ENCODE results near the gene ZFP37.

Gene ZFP37

DNA sequence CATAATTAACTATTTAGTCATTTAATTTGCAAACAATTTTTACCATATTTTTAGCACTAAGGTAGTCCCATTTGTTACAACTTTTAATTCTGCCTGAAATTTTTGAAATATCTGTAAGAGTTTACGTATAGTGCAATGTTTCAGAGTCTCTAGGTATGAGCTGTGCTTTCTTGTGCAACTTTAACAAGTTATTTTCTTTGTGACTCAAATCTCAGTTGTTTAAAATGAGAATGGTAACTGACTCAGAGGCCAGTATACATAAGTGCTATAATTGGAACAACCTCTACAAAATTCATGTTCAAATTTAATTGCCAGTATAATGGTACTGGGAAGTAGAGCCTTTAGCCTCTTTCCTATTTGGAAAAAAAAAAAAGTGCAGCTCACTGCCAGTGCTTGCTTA is 30.3 kb downstream of the ZFP37 start:
- H3K4me1 ChIP-seq (ENCODE audit: insufficient read depth, low read length) = no peaks in the 10 kb centered on the region
- H3K4me3 ChIP-seq (ENCODE audit: low read length) = no peak overlapping the region
- H3K9me3 ChIP-seq (ENCODE audit: low read length) = peaks cover 8% of the 10 kb centered on the region
- no peaks in the 10 kb centered on the region for H3K27me3 ChIP-seq (ENCODE audit: insufficient read depth, low read length)
- H2AFZ ChIP-seq (ENCODE audit: low read depth, low read length) = no peak overlapping the region
- no peaks in the 10 kb centered on the region for H3K36me3 ChIP-seq (ENCODE audit: insufficient read depth, low read length)

GRCh38 chr9:113018247-113018646 is 38.3 kb downstream of the ZFP37 start:
- H3K4me1 ChIP-seq (ENCODE audit: insufficient read depth, low read length) = no peaks in the 10 kb centered on the region
- H3K36me3 ChIP-seq (ENCODE audit: insufficient read depth, low read length) = no peaks in the 10 kb centered on the region
- no peak overlapping the region for H2AFZ ChIP-seq (ENCODE audit: low read depth, low read length)
- peaks cover 2% of the 10 kb centered on the region for H3K9me3 ChIP-seq (ENCODE audit: low read length)
- H3K4me3 ChIP-seq (ENCODE audit: low read length) = no peak overlapping the region
- no peaks in the 10 kb centered on the region for H3K27me3 ChIP-seq (ENCODE audit: insufficient read depth, low read length)

DNA sequence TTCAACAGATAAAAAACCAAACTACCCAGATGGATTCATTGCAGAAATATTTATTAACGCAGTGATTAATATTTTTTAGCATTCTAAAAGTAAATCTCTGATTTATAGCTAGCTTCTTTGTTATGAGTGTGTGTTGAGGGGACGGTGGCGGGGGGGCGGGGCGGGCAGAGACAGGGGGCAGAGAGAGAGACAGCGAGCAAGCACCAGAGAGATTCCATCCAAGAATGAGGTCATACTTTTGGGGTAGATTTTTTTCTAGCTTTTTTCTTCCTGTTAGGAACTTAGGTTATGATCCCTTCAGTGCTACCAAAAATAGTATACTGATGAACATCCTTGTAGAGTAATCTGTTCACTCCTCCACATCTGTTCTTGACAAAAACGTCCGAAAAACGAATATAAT is 44.0 kb downstream of the ZFP37 start:
- peak overlapping the region; percentile 50 for H3K4me3 ChIP-seq (ENCODE audit: low read length)

DNA sequence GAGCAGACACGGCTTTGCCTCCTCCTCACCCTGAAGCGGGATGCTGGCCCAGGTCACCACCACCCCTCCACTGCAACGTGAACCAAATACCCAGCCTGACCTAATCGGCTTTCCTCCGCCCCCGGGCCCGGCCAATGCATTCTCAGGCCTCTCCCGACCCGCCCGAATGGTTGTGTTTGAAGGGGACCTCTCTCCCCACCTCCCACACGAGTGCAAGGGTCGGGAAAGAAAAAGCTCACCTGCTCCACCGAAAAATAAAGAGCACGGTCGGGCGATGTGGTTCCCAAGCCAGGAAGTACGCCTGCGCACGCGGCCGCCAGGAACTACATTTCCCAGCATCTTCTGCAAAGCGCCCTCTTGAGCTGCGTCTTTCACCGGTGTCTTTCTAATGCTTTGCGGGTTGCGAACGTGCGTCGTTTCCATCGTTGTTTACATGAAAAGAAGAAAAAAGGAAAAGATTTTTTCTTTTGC is 44.6 kb downstream of the ZFP37 start, which contains the start of gene ZNF883:
Gene ZNF883 (minus strand): TSS at position 282 of the 471 bp plus-strand sequence.
- H3K9me3 ChIP-seq (ENCODE audit: low read length) = peaks cover 9% of the 10 kb centered on the region
- H3K27me3 ChIP-seq (ENCODE audit: insufficient read depth, low read length) = no peaks in the 10 kb centered on the region
- peak within 1 kb of the TSS; percentile 50 for H3K4me3 ChIP-seq (ENCODE audit: low read length)
- H3K4me1 ChIP-seq (ENCODE audit: insufficient read depth, low read length) = no peaks in the 10 kb centered on the region
- no peaks in the 10 kb centered on the region for H3K36me3 ChIP-seq (ENCODE audit: insufficient read depth, low read length)
- peak within 1 kb of the TSS; percentile 93 for H2AFZ ChIP-seq (ENCODE audit: low read depth, low read length)

More for the DNA sequence above, 44.0 kb downstream of the ZFP37 start:
- Histone ChIP-seq H3K4me1 (ENCODE audit: insufficient read depth, low read length) (no peaks in the 10 kb centered on the region), H3K9me3 (ENCODE audit: low read length) (peaks cover 9% of the 10 kb centered on the region), H3K27me3 (ENCODE audit: insufficient read depth, low read length) (no peaks in the 10 kb centered on the region), H2AFZ (ENCODE audit: low read depth, low read length) (peak overlapping the region; percentile 93), H3K36me3 (ENCODE audit: insufficient read depth, low read length) (no peaks in the 10 kb centered on the region)

DNA sequence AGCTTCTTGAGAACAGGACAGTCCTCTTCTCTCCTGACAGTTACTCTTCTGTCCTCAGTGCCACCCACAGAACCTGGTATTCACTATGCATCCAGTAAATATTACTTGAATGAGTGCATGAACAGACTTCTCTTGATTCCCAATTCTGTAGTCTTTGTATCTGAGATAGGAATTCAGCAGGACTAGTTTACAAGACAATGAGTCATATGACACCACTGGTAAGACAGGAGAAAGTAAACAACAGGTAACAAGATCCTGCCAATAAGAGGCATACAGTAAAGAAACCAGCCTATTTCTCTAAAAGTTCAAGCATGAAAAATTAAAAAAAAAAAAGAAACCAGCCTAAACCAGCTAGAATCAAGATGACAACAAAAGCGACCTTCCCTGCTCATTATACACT is 50.7 kb downstream of the ZFP37 start:
- peaks cover 7% of the 10 kb centered on the region for H3K36me3 ChIP-seq (ENCODE audit: insufficient read depth, low read length)
- H3K4me1 ChIP-seq (ENCODE audit: insufficient read depth, low read length) = no peaks in the 10 kb centered on the region
- no peaks in the 10 kb centered on the region for H3K27me3 ChIP-seq (ENCODE audit: insufficient read depth, low read length)
- H3K4me3 ChIP-seq (ENCODE audit: low read length) = no peak overlapping the region
- no peak overlapping the region for H2AFZ ChIP-seq (ENCODE audit: low read depth, low read length)
- peaks cover 33% of the 10 kb centered on the region for H3K9me3 ChIP-seq (ENCODE audit: low read length)

DNA sequence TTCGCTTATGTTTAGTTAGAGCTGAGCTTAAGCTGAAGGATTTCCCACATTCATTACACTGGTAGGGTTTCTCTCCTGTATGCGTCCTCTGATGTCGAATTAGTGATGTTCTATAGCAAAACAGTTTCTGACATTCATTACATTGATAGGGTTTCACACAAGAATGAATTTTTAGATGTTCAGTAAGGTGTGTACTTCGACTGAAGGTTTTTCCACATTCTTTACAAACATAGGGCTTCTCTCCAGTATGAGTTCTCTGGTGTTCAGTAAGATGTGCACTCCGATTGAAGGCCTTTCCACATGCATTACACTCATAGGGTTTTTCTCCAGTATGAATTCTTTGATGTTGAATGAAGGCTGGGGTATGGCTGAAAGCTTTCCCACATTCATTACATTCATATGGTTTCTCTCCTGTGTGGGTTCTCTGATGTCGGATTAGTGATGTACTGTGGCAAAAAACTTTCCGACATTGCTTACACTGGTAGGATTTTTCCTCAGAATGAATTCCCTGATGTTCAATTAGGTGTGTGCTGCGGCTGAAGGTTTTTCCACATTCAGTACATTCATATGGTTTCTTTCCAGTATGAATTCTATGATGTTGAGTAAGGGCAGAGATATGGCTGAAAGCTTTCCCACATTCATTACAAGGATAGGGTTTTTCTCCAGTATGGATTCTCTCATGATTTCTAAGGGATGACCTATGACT is 59.1 kb downstream of the ZFP37 start:
- Histone ChIP-seq H3K4me1 (ENCODE audit: insufficient read depth, low read length) (no peaks in the 10 kb centered on the region), H3K4me3 (ENCODE audit: low read length) (no peak overlapping the region), H3K27me3 (ENCODE audit: insufficient read depth, low read length) (no peaks in the 10 kb centered on the region), H3K36me3 (ENCODE audit: insufficient read depth, low read length) (peaks cover 40% of the 10 kb centered on the region), H3K9me3 (ENCODE audit: low read length) (peaks cover 63% of the 10 kb centered on the region), H2AFZ (ENCODE audit: low read depth, low read length) (no peak overlapping the region)

Measured in neuron (in vitro differentiated cells).